Stimulated activated naive CD8-positive, alpha-beta T cell treated with anti-CD3 and anti-CD28 coated beads, Interleukin-15, Interleukin-2, amounts not matched to agents 100 ng/mL and 50 ng/mL, for 24 hours (primary cell): ENCODE data around the gene DHX16.

Source experiments
- H3K27ac Mint-ChIP-seq: one replicate; pipeline ENCODE4 v1.8.0; 2021; ENCODE audit warnings: mild to moderate bottlenecking, mixed read lengths
- H3K27me3 Mint-ChIP-seq: one replicate; pipeline ENCODE4 v1.8.0; 2021; ENCODE audit warnings: mixed read lengths
- H3K36me3 Mint-ChIP-seq: one replicate; pipeline ENCODE4 v1.8.0; 2021; ENCODE audit warnings: low read depth, mixed read lengths
- H3K4me1 Mint-ChIP-seq: one replicate; pipeline ENCODE4 v1.8.0; 2021; ENCODE audit warnings: low read depth, mixed read lengths
- H3K4me3 Mint-ChIP-seq: one replicate; pipeline ENCODE4 v1.8.0; 2021; ENCODE audit warnings: mild to moderate bottlenecking, mixed read lengths
- H3K9me3 Mint-ChIP-seq: one replicate; pipeline ENCODE4 v1.8.0; 2021; ENCODE audit warnings: mixed read lengths

Gene DHX16

GRCh38 chr6:30709101-30709868 is 36.5 kb upstream of the DHX16 start:
- H3K27ac Mint-ChIP-seq, result peak overlapping the region; percentile 1
- peaks cover 73% of the 10 kb centered on the region for H3K36me3 Mint-ChIP-seq
- H3K27me3 Mint-ChIP-seq, result no peaks in the 10 kb centered on the region
- no peak overlapping the region for H3K4me3 Mint-ChIP-seq
- no peaks in the 10 kb centered on the region for H3K9me3 Mint-ChIP-seq
- H3K4me1 Mint-ChIP-seq, result peaks cover 15% of the 10 kb centered on the region

GRCh38 chr6:30707281-30707850 is 34.6 kb upstream of the DHX16 start:
- H3K36me3 Mint-ChIP-seq, result peaks cover 74% of the 10 kb centered on the region
- H3K27me3 Mint-ChIP-seq, result no peaks in the 10 kb centered on the region
- no peaks in the 10 kb centered on the region for H3K9me3 Mint-ChIP-seq
- H3K27ac Mint-ChIP-seq, result peak overlapping the region; percentile 2
- H3K4me1 Mint-ChIP-seq, result peaks cover 11% of the 10 kb centered on the region
- H3K4me3 Mint-ChIP-seq, result no peak overlapping the region

- H3K36me3 Mint-ChIP-seq, result peaks cover 59% of the 10 kb centered on the region
- no peaks in the 10 kb centered on the region for H3K27me3 Mint-ChIP-seq
- no peaks in the 10 kb centered on the region for H3K9me3 Mint-ChIP-seq
- no peak overlapping the region for H3K4me3 Mint-ChIP-seq
- H3K27ac Mint-ChIP-seq, result no peak overlapping the region
- no peaks in the 10 kb centered on the region for H3K4me1 Mint-ChIP-seq
These were observed 32.8 kb upstream of the DHX16 start for GRCh38 chr6:30705620-30706019.

GRCh38 chr6:30703821-30704220 is 31.0 kb upstream of the DHX16 start:
- Mint-ChIP-seq H3K27ac (no peak overlapping the region), H3K9me3 (no peaks in the 10 kb centered on the region), H3K4me3 (no peak overlapping the region), H3K4me1 (no peaks in the 10 kb centered on the region), H3K36me3 (peaks cover 62% of the 10 kb centered on the region), H3K27me3 (no peaks in the 10 kb centered on the region)

GRCh38 chr6:30703011-30703410 is 30.2 kb upstream of the DHX16 start:
- Mint-ChIP-seq H3K9me3 (no peaks in the 10 kb centered on the region), H3K4me3 (no peak overlapping the region), H3K36me3 (peaks cover 58% of the 10 kb centered on the region), H3K27me3 (no peaks in the 10 kb centered on the region), H3K4me1 (no peaks in the 10 kb centered on the region), H3K27ac (no peak overlapping the region)

- no peak overlapping the region for H3K27ac Mint-ChIP-seq
- H3K9me3 Mint-ChIP-seq, result no peaks in the 10 kb centered on the region
- H3K4me3 Mint-ChIP-seq, result no peak overlapping the region
- H3K27me3 Mint-ChIP-seq, result no peaks in the 10 kb centered on the region
- peaks cover 42% of the 10 kb centered on the region for H3K36me3 Mint-ChIP-seq
- no peaks in the 10 kb centered on the region for H3K4me1 Mint-ChIP-seq
These were observed 27.5 kb upstream of the DHX16 start for GRCh38 chr6:30700340-30700739.

GRCh38 chr6:30696432-30696831 is 23.6 kb upstream of the DHX16 start:
- H3K4me3 Mint-ChIP-seq, result no peak overlapping the region
- H3K9me3 Mint-ChIP-seq, result no peaks in the 10 kb centered on the region
- H3K36me3 Mint-ChIP-seq, result peaks cover 13% of the 10 kb centered on the region
- no peak overlapping the region for H3K27ac Mint-ChIP-seq
- H3K4me1 Mint-ChIP-seq, result peaks cover 4% of the 10 kb centered on the region
- H3K27me3 Mint-ChIP-seq, result no peaks in the 10 kb centered on the region

- peak overlapping the region; percentile 55 for H3K27ac Mint-ChIP-seq
- no peaks in the 10 kb centered on the region for H3K9me3 Mint-ChIP-seq
- peak overlapping the region; percentile 95 for H3K4me3 Mint-ChIP-seq
- peaks cover 41% of the 10 kb centered on the region for H3K4me1 Mint-ChIP-seq
- no peaks in the 10 kb centered on the region for H3K36me3 Mint-ChIP-seq
- H3K27me3 Mint-ChIP-seq, result no peaks in the 10 kb centered on the region
These were observed 18.5 kb upstream of the DHX16 start for GRCh38 chr6:30691208-30691847.

- H3K4me3 Mint-ChIP-seq, result peak within 1 kb of the TSS; percentile 95
- H3K36me3 Mint-ChIP-seq, result peaks cover 2% of the 10 kb centered on the region
- H3K9me3 Mint-ChIP-seq, result no peaks in the 10 kb centered on the region
- no peaks in the 10 kb centered on the region for H3K27me3 Mint-ChIP-seq
- H3K27ac Mint-ChIP-seq, result peak within 1 kb of the TSS; percentile 88
- H3K4me1 Mint-ChIP-seq, result peaks cover 41% of the 10 kb centered on the region
These were observed 17.8 kb upstream of the DHX16 start, which contains the start of gene NRM for GRCh38 chr6:30690403-30691207. Gene NRM (minus strand): TSS chr6:30690984. CDS start chr6:30690974, 10 bp downstream.

GRCh38 chr6:30689985-30690384 is 17.2 kb upstream of the DHX16 start:
- H3K36me3 Mint-ChIP-seq, result peaks cover 8% of the 10 kb centered on the region
- H3K9me3 Mint-ChIP-seq, result no peaks in the 10 kb centered on the region
- H3K27ac Mint-ChIP-seq, result peak overlapping the region; percentile 88
- H3K4me1 Mint-ChIP-seq, result peaks cover 41% of the 10 kb centered on the region
- H3K4me3 Mint-ChIP-seq, result peak overlapping the region; percentile 95
- no peaks in the 10 kb centered on the region for H3K27me3 Mint-ChIP-seq

- Mint-ChIP-seq H3K4me3 (peak overlapping the region; percentile 97), H3K36me3 (peaks cover 13% of the 10 kb centered on the region), H3K9me3 (no peaks in the 10 kb centered on the region), H3K27me3 (no peaks in the 10 kb centered on the region), H3K27ac (peak overlapping the region; percentile 95), H3K4me1 (peaks cover 41% of the 10 kb centered on the region)
These were observed 16.4 kb upstream of the DHX16 start for GRCh38 chr6:30689022-30689865.

GRCh38 chr6:30688569-30688968 is 15.8 kb upstream of the DHX16 start:
- H3K4me1 Mint-ChIP-seq, result peaks cover 41% of the 10 kb centered on the region
- H3K27ac Mint-ChIP-seq, result peak overlapping the region; percentile 95
- no peaks in the 10 kb centered on the region for H3K27me3 Mint-ChIP-seq
- H3K4me3 Mint-ChIP-seq, result peak overlapping the region; percentile 97
- no peaks in the 10 kb centered on the region for H3K9me3 Mint-ChIP-seq
- H3K36me3 Mint-ChIP-seq, result peaks cover 20% of the 10 kb centered on the region

- Mint-ChIP-seq H3K27me3 (no peaks in the 10 kb centered on the region), H3K36me3 (peaks cover 27% of the 10 kb centered on the region), H3K4me1 (peaks cover 41% of the 10 kb centered on the region), H3K4me3 (peak overlapping the region; percentile 97), H3K27ac (peak overlapping the region; percentile 95), H3K9me3 (no peaks in the 10 kb centered on the region)
These were observed 15.0 kb upstream of the DHX16 start for GRCh38 chr6:30687659-30688431.
